HG02623 (cell line): ENCODE data around the gene TMPRSS13.

Experiments used
- ATAC-seq: cut with Tn5 transposase; IDR thresholded peaks from one replicate; pipeline ENCODE4 v1.9.1; 2021; ENCODE audit warnings: moderate library complexity; ENCODE audit not compliant: unreplicated experiment

Gene TMPRSS13

DNA sequence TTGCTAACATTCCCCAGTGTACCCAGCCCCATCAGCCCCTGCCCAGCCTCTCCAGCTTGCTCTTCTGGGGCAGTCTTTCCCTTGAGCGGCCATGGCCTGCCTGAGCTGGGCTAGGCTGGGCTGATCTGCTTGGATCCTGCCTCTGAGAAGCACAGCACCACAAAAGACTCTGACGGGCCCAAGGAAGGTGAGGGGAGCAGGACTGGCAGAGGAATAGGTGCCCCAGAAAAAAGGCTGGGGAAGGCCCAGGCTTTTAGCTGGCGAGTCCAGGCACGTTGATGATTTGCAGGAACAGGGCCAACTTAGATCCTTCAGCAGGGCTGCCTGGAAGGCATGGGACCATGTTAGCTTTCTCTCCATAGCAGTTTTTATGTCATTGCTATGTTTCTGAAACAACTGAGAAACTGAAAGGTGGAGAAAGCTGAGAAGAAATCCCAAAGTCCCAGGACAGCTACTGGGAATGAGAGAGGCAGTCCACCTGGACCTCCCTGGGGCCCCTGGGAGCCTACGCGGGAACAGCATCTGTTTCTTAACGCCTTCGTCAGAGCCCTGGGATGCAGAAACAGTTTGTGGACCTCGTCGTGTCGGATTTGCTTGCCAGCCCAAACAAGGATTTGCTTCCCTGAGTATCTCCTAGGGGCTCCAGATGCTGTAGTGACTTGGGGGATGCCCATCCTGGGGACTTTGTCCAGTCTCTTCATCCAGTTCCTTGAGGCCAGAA, 28.3 kb downstream of the TMPRSS13 start:
- ATAC-seq, result no peak

DNA sequence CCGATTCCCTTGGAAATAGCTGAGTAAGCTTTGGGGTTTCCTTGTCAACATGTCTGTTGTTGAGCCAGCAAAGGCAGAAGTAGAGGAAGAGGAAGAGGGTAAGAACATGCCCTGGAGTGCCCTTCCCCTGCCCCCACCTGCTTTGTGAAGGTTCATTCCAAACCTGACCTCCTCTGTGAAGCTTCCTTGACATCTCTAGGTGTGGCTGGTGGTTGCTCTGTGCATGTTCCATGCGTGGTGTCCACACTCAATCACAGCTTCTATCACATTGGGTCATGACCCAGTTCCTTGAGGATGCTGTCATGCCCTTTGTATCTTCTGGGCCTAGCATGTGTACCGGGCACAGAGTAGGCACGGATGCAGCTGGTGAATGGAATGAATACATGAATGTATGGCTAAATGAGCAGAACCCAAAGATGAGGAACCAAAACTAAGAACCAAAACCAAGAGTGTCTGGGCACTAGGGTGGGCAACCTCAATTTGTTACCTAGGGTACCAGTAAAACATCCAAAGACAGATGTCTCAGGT, 29.0 kb downstream of the TMPRSS13 start:
- no peak for ATAC-seq

DNA sequence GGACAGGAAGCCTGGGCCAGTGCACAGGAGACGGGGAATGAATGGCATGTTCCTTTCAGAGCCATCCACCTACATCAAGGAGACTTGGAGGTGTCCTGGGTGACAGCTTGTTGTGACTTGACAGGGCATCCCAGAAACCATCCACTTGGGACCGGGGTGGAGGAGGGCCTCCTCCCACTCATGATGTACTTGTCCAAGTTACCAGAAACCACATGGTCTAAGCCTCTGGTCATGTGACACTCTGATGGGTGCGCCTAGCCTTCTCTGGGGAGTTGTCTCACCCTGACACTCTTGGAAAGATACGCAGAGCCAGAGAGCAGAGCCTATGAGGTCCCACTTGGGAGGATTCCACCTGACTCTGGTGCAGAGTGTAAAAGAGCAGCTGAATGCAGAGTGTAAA, 31.1 kb downstream of the TMPRSS13 start:
- ATAC-seq, result no peak

DNA sequence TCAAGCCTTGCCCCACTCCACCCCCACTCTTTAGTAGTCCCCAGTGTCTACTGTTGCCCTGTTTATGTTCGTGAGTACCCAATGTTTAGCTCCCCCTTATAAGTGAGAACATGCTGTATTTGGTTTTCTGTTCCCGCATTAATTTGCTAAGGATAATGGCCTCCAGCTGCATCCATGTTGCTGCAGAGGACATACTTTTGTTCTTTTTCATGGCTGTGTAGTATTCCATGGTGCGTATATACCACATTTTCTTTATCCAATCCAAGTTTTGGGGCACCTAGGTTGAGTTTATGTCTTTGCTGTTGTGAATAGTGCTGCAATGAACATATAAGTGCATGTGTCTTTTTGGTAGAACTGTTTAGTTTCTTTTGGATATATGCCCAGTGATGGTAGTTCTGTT, 36.6 kb downstream of the TMPRSS13 start:
- no peak for ATAC-seq

- no peak for ATAC-seq
These were observed 37.8 kb downstream of the TMPRSS13 start for GRCh38 chr11:117891362-117891761.

DNA sequence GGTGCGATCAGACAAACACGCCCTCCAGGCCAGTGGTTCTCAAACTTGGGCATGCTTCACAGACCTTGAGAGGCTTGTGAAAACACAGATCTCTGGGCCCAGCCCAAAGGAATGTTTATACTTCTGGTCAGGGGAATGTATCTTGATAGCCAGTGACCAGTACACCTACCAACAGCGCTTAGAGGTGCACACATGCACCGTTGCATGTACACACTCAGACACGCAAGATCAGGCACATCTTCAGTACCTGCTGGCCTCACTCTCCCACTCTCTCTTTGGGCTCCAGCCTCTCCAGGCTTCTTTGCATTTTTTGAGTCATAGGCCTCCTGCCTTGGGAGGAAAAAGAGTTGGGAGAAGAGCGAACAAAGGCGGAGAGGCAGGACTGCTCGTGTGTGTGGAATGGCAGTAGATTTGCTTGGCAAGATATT, 41.0 kb downstream of the TMPRSS13 start:
- ATAC-seq, result no peak

GRCh38 chr11:117887431-117888138, 41.6 kb downstream of the TMPRSS13 start:
- ATAC-seq, result no peak

DNA sequence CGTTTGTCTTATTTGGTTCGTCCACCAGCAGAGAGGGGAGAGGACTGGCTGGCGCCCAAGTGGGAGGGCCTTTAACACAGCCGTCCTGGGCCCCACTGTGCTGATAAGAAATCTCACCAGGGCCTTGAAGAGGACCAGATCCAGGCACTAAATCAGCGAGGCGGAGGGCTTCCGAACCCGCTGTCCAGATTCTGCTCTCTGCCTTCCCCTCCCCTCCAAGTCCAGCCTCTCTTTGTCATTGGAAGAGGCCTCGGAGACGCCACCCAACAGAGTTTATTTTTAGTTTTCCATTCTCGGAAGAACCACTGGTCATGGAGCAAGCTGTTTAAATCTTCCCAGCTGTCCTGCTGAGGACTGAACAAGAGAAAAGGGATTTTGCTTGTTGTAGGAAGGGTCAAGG, 43.4 kb downstream of the TMPRSS13 start:
- ATAC-seq, result no peak

- ATAC-seq, result no peak
These were observed 44.2 kb downstream of the TMPRSS13 start for GRCh38 chr11:117884994-117885393.

DNA sequence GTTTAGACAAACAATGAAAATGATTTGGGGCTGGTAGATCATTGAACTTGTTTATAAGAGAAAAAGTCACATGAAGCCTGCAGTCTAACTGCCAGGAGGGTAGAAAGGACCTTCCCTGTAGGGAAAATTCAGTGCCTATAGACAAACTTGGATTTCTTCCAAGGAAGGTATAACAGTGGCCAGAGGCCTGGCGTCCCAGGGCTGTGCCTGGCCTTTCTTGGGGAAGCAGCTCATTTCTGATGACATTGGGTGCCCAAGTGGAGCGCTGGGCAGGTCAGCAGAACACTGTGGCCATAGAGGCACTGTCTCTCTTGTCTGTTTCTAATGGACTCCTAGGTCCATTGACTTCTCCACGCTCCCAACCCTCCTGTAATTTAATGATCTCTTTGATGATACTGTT, 46.1 kb downstream of the TMPRSS13 start:
- no peak for ATAC-seq

DNA sequence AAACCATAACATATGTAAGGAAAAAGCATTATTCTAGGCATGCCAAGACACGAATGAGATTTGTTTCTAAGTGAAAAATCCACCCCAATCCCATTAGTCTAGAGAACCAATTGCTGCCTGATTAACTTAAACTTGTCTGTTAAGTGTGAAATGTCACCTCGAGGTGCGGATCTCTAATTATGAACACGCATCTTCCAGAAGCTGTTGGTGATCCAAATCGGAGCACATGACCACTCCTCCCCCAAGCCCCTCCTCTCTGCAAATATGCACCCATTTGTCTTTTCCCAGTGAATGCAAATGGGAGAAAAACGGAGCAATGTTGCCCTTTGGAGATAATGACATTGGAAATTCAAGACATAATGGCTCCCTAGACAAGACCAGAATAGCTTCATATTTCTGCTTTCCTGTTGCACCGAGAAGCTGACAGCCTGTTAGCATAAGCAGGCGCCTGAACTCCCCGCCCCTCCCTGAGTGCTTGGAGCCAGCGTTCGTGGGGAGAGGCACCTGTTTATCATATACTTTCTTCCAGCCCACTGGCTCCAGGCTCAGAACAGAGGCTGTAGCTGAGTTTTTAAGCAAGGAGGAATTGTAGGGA, 46.8 kb downstream of the TMPRSS13 start:
- ATAC-seq, result no peak

DNA sequence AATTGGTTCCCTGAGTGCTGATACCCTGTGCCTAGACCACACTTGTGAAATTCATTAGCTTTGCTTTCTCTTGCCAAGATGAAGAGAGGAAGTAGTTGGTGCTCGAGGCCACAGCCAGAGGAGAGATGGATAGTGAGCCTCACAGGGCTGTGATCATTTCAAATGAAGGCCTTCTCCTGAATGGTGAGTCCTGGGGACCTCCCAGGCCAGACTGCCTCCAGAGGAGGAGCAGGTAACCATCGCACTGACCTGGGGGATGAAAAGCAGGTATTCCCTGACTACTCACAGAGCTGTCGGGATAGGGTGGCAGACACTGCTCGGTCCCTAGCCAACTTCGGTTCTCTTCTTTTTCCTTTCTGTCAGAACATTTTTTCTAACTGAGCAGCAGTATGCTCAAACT, 48.0 kb downstream of the TMPRSS13 start:
- no peak for ATAC-seq

GRCh38 chr11:117879516-117880480, 49.4 kb downstream of the TMPRSS13 start:
- no peak for ATAC-seq

DNA sequence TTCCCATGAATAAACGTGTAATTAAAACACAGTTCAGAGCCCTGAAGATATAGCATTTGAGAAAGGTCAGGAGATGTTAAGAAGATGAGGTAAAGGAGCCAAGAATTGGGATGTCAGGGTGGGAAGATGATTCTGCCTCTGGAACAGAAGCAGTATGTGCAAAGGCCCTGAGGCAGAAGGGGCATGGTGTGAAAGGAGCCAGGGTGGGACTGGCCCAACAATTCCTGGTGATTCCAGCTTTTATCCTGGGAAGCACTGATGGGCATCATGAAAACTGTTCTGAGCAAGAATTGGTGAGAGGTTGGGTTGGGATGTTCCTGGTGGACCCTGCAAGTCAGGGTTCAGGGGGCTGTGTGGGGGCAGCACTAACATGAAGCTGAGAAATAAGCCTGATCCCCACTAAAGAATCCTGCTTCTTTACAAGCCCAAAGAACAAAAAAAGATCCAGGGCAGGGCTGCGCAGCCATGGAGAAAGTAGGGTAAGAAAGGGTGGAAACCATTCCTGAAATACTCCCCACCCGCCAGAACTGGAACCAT, 50.2 kb downstream of the TMPRSS13 start:
- ATAC-seq, result no peak

DNA sequence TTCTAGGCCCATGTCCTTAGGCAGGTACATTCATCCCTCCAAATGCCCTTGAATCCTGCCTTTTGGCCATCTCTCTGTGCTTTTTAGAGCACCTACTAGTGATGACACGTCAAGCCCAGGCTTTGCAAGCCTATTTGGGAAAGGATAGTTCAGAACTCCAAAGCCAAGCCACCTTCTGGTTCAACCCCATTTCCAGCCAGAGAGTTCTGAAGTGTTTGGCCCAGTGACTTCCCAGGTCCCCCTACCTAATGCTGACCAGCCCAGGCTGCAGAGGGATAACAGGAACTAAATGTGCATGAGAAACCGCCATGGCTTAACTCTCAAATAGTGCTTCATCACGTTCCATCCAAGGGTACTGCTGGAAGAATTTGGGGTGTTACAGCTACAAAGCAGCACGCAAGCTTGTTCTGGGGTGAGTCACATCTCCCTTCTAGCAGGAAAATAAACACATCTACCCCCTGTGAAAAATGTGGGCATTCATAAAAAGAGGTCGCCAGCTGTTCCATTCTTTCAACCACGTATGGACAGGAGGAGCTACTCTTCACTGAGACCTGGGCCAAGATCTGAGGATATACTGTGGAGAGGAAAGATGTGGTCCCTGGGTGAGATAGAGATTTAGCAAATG, 50.8 kb downstream of the TMPRSS13 start:
- no peak for ATAC-seq

DNA sequence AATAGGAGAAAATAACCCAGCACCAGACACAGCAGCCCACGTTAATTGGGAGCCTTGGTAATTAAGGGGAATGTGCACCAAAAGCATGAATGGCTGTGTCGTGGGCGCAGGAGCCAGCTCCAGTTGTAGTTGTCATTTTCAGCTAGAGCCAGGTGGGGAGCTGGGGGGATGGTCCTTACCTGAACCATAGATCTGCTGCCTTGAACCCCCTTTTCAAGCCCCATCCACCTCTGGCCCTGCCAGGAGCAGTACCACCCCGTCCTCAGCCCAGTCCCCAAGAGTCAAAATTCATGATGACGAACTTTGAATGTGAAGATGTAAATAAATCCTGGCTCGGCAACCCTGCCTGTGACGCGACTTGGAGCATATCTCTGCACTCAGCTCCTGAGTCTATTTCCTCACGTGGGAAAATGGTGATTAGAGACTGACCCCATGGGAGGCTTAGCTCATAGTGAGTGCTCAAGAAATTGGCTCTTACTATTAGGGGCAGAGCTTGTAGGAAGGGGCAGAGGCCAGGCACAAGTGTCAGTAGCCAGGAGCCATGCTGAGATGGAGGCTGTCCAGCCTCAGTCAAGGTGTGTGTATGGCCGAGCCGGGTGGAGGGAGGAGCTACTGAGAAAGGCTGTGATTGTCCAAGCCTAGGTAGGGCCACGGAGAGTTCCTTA, 52.0 kb downstream of the TMPRSS13 start:
- no peak for ATAC-seq

DNA sequence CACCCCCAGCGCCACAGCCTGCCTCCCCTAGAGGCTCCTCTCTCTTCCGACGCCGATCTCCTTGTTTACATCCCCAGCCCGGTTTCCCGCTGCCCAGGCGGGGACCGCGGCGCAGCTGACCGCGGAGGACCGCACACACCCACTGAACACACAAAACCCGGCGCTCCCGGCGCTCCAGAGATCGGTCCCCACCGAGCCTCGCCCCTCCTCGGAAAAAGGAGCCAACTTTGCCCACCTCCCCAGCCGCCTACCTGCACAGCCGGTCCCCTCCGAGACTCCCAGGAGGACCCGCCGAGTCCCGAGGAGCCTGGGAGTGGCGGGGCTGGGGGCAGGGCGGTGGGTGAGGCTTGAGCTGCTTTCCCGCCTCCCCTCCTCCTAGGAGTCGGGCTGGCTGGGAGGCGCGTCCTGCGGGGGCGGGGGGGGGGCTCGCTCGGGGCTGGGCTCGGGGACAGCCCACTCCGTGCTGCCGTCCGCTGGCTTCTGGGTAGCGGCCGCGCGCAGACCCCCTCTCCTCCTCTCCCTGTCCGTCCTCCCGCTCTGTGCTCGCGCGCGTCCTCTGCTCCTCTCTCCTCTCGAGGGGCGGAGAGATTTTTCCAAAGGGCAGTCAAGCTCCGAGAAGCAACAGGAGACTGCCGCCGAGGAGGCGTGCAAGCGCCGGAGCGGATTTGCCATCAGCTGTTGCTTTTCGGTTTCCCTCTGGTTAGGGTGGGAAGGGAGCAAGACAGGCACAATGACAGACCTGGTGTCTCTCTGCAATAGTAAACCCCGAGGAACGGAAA, 52.7 kb downstream of the TMPRSS13 start, which contains the start of gene FXYD6:
TSS of gene FXYD6 (minus strand) at position 318 of the 779 bp plus-strand sequence. CDS start 33,882 bp downstream, outside the sequence.
- no peak for ATAC-seq

GRCh38 chr11:117876059-117876340, 53.2 kb downstream of the TMPRSS13 start:
- no peak for ATAC-seq
